ENCODE results near the gene CEP128.

CEP128 gene

DNA sequence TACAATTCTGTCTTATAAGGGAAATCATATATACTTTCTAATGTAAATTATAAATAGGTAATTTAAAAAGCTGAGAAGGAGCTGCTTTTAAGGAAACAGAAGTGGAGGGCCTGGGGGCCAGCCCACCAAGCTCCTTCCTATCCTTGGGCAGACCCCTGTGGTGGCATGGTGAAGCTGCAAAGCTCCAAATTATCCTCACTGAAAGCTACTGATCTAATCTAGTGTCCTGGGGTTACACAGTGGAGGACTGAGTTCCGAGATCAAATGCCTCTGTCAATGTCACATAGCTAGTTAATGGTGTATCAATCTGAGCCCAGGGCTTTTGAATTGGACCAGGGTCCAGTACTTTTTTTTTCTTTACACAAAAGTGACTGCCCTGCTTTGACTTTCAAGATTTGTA is 355.4 kb downstream of the CEP128 start:
- Histone ChIP-seq H2AFZ (ENCODE audit: low read depth, low read length) (no peak overlapping the region), H3K9ac (ENCODE audit: low read depth, low read length) (no peak overlapping the region)
- DNase-seq = no peak

DNA sequence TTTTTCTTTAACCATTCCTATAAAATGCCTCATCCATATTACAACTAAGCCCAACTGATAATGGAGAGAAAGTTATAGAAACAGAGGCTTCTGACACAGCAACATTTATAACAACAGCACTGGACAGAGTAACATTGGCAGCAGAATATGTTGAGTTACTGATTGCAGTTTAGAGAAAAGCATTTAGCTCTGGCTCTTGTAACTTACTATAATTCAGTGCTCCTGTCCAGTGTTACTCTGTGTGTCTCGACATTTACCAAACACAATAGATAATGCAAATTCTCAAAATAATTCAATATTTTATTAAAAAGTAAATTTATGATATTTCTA is 356.1 kb downstream of the CEP128 start:
- no peak for ATAC-seq (ENCODE audit: insufficient read depth, low read depth)
- Histone ChIP-seq H3K9me3 (ENCODE audit: insufficient read depth, low read length, severe bottlenecking) (no peaks in the 10 kb centered on the region), H3K27ac (ENCODE audit: low read length) (no peak overlapping the region), H2AFZ (ENCODE audit: low read depth, low read length) (no peak overlapping the region), H3K4me2 (ENCODE audit: insufficient read depth, low read length) (no peak overlapping the region), H3K4me3 (ENCODE audit: low read depth in 1 of 2, low read length in 2 of 2) (no peak overlapping the region), H3K4me1 (ENCODE audit: insufficient read depth, low read length) (peaks cover 8% of the 10 kb centered on the region; the same call in 1 of the 2 replicates), H3K36me3 (ENCODE audit: insufficient read depth, low read length) (peaks cover 5% of the 10 kb centered on the region; the same call in 1 of the 2 replicates), H4K20me1 (ENCODE audit: insufficient read depth, low read length) (no peaks in the 10 kb centered on the region), H3K9ac (ENCODE audit: low read depth, low read length) (no peak overlapping the region), H3K27me3 (ENCODE audit: insufficient read depth, low read length, poor library complexity) (no peaks in the 10 kb centered on the region), H3K79me2 (ENCODE audit: insufficient read depth, low read length) (no peaks in the 10 kb centered on the region)
- no peak for DNase-seq
- TF ChIP-seq, protein P1, sequence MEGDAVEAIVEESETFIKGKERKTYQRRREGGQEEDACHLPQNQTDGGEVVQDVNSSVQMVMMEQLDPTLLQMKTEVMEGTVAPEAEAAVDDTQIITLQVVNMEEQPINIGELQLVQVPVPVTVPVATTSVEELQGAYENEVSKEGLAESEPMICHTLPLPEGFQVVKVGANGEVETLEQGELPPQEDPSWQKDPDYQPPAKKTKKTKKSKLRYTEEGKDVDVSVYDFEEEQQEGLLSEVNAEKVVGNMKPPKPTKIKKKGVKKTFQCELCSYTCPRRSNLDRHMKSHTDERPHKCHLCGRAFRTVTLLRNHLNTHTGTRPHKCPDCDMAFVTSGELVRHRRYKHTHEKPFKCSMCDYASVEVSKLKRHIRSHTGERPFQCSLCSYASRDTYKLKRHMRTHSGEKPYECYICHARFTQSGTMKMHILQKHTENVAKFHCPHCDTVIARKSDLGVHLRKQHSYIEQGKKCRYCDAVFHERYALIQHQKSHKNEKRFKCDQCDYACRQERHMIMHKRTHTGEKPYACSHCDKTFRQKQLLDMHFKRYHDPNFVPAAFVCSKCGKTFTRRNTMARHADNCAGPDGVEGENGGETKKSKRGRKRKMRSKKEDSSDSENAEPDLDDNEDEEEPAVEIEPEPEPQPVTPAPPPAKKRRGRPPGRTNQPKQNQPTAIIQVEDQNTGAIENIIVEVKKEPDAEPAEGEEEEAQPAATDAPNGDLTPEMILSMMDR (IDR thresholded peaks at IDR 0.05; ENCODE audit: borderline replicate concordance, extremely low read depth, low read length, poor library complexity, severe bottlenecking) = no peak
- no peak for TF ChIP-seq EZH2 (IDR thresholded peaks at IDR 0.05; ENCODE audit: borderline replicate concordance, low read depth, low read length, severe bottlenecking)

More for the DNA sequence above, 355.4 kb downstream of the CEP128 start:
- TF ChIP-seq EZH2 (IDR thresholded peaks at IDR 0.05; ENCODE audit: borderline replicate concordance, low read depth, low read length, severe bottlenecking) = no peak
- TF ChIP-seq, protein P1 (IDR thresholded peaks at IDR 0.05; ENCODE audit: borderline replicate concordance, extremely low read depth, low read length, poor library complexity, severe bottlenecking) = no peak
- Histone ChIP-seq H3K4me2 (ENCODE audit: insufficient read depth, low read length) (no peak overlapping the region), H3K9me3 (ENCODE audit: insufficient read depth, low read length, severe bottlenecking) (no peaks in the 10 kb centered on the region), H3K27ac (ENCODE audit: low read length) (no peak overlapping the region), H3K36me3 (ENCODE audit: insufficient read depth, low read length) (peaks cover 5% of the 10 kb centered on the region; the same call in 1 of the 2 replicates), H3K4me1 (ENCODE audit: insufficient read depth, low read length) (peaks cover 8% of the 10 kb centered on the region; the same call in 1 of the 2 replicates), H3K27me3 (ENCODE audit: insufficient read depth, low read length, poor library complexity) (no peaks in the 10 kb centered on the region), H4K20me1 (ENCODE audit: insufficient read depth, low read length) (no peaks in the 10 kb centered on the region), H3K79me2 (ENCODE audit: insufficient read depth, low read length) (no peaks in the 10 kb centered on the region), H3K4me3 (ENCODE audit: low read depth in 1 of 2, low read length in 2 of 2) (no peak overlapping the region)
- no peak; the same call in 2 of the 3 replicates for ATAC-seq (ENCODE audit: insufficient read depth, low read depth)

DNA sequence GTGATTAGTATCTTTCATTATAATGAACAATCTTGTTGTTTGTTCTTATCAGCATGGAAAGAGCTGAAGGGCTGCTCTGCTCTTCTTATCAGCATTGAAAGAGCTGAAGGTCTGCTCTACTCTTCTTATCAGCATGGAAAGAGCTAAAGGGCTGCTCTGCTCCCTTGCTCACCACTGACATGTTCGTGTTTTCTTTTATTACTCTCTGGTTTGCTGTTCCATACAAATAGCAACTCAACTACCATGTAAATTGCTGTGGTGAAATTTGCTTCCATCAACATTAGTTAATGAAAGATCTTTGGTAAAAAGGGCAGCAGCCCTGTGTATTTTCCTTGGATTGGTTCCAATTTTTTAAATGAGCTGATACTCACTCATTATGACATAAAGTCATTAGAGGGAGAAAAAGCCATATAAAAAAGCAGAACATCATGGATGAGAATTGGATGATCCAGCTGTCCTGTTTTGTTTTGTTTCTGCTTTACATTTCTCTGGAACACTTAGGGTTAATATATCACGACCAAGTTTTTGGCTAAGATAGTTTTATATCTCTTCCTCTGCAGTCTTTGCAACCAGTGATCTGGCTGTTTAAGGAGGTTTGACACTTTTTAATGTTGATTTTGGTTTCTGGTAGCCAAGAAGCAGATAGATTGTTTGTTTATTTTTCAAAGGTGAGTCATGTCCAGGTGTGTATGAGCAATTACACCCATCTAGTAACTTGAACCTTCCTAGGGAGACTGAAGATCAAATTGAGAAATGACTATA is 356.6 kb downstream of the CEP128 start:
- TF ChIP-seq, protein P1 (IDR thresholded peaks at IDR 0.05; ENCODE audit: borderline replicate concordance, extremely low read depth, low read length, poor library complexity, severe bottlenecking) = no peak
- no peak for TF ChIP-seq EZH2 (IDR thresholded peaks at IDR 0.05; ENCODE audit: borderline replicate concordance, low read depth, low read length, severe bottlenecking)
- Histone ChIP-seq H4K20me1 (ENCODE audit: insufficient read depth, low read length) (no peaks in the 10 kb centered on the region), H3K4me1 (ENCODE audit: insufficient read depth, low read length) (peaks cover 8% of the 10 kb centered on the region; the same call in 1 of the 2 replicates), H3K9me3 (ENCODE audit: insufficient read depth, low read length, severe bottlenecking) (no peaks in the 10 kb centered on the region), H2AFZ (ENCODE audit: low read depth, low read length) (no peak overlapping the region), H3K9ac (ENCODE audit: low read depth, low read length) (no peak overlapping the region), H3K36me3 (ENCODE audit: insufficient read depth, low read length) (peaks cover 8% of the 10 kb centered on the region; the same call in 1 of the 2 replicates), H3K79me2 (ENCODE audit: insufficient read depth, low read length) (no peaks in the 10 kb centered on the region), H3K4me2 (ENCODE audit: insufficient read depth, low read length) (no peak overlapping the region), H3K4me3 (ENCODE audit: low read depth in 1 of 2, low read length in 2 of 2) (no peak overlapping the region), H3K27ac (ENCODE audit: low read length) (no peak overlapping the region), H3K27me3 (ENCODE audit: insufficient read depth, low read length, poor library complexity) (no peaks in the 10 kb centered on the region)
- ATAC-seq (ENCODE audit: insufficient read depth, low read depth) = no peak
- no peak for DNase-seq

Measured in DND-41 (cell line).